ENCODE data around the gene CCDC187.

CCDC187 gene

GRCh38 chr9:136201609-136202453 lies 102.1 kb downstream of the CCDC187 start:
- Histone ChIP-seq H3K27me3 (ENCODE audit: control insufficient read depth, insufficient read depth, low read length) (peaks cover 70% of the 10 kb centered on the region), H3K36me3 (ENCODE audit: control insufficient read depth, insufficient read depth, low read length) (no peaks in the 10 kb centered on the region), H3K4me3 (ENCODE audit: low read depth, low read length) (peak overlapping the region; percentile 26), H3K4me1 (ENCODE audit: control insufficient read depth, insufficient read depth, low read length) (no peaks in the 10 kb centered on the region), H3K9me3 (ENCODE audit: control insufficient read depth, insufficient read depth, low read length) (no peaks in the 10 kb centered on the region), H3K9ac (ENCODE audit: low read depth, low read length) (no peak overlapping the region)

GRCh38 chr9:136201174-136201573 lies 102.7 kb downstream of the CCDC187 start:
- Histone ChIP-seq H3K4me1 (ENCODE audit: control insufficient read depth, insufficient read depth, low read length) (peaks cover 2% of the 10 kb centered on the region), H3K9ac (ENCODE audit: low read depth, low read length) (no peak overlapping the region), H3K4me3 (ENCODE audit: low read depth, low read length) (peak overlapping the region; percentile 5), H3K27me3 (ENCODE audit: control insufficient read depth, insufficient read depth, low read length) (peaks cover 76% of the 10 kb centered on the region), H3K36me3 (ENCODE audit: control insufficient read depth, insufficient read depth, low read length) (no peaks in the 10 kb centered on the region), H3K9me3 (ENCODE audit: control insufficient read depth, insufficient read depth, low read length) (no peaks in the 10 kb centered on the region)

- Histone ChIP-seq H3K36me3 (ENCODE audit: control insufficient read depth, insufficient read depth, low read length) (no peaks in the 10 kb centered on the region), H3K4me3 (ENCODE audit: low read depth, low read length) (peak overlapping the region; percentile 5), H3K9ac (ENCODE audit: low read depth, low read length) (no peak overlapping the region), H3K9me3 (ENCODE audit: control insufficient read depth, insufficient read depth, low read length) (no peaks in the 10 kb centered on the region), H3K27me3 (ENCODE audit: control insufficient read depth, insufficient read depth, low read length) (peaks cover 83% of the 10 kb centered on the region), H3K4me1 (ENCODE audit: control insufficient read depth, insufficient read depth, low read length) (peaks cover 5% of the 10 kb centered on the region)
Observed at GRCh38 chr9:136200424-136200823, 103.5 kb downstream of the CCDC187 start.
